HG03469 (cell line): ENCODE results near the gene RNF123.
A peak's percentile ranks its signal among the peaks of the same experiment; 100 is the strongest.

Experiments
- ATAC-seq: cut with Tn5 transposase; IDR thresholded peaks from one replicate; pipeline ENCODE4 v1.9.1; 2021; ENCODE audit warnings: mild to moderate bottlenecking, moderate library complexity, moderate number of reproducible peaks; ENCODE audit not compliant: unreplicated experiment

Gene RNF123

GRCh38 chr3:49657208-49657915 is 32.0 kb upstream of the RNF123 start:
- ATAC-seq, result no peak

- ATAC-seq, result no peak
Observed at GRCh38 chr3:49658711-49659110, 30.6 kb upstream of the RNF123 start.

GRCh38 chr3:49659756-49660155 is 29.6 kb upstream of the RNF123 start:
- no peak for ATAC-seq

- no peak for ATAC-seq
Observed at GRCh38 chr3:49661281-49661680, 28.1 kb upstream of the RNF123 start.

- no peak for ATAC-seq
Observed at GRCh38 chr3:49662021-49662420, 27.3 kb upstream of the RNF123 start.

GRCh38 chr3:49662720-49663413 is 26.5 kb upstream of the RNF123 start:
- no peak for ATAC-seq

- ATAC-seq, result no peak
Observed at GRCh38 chr3:49663831-49664230, 25.5 kb upstream of the RNF123 start.

- ATAC-seq, result no peak
Observed at GRCh38 chr3:49664300-49664699, 25.1 kb upstream of the RNF123 start.

GRCh38 chr3:49665822-49666519 is 23.4 kb upstream of the RNF123 start:
- ATAC-seq, result no peak

GRCh38 chr3:49666592-49666991 is 22.8 kb upstream of the RNF123 start:
- ATAC-seq, result no peak

GRCh38 chr3:49667701-49668413 is 21.5 kb upstream of the RNF123 start:
- no peak for ATAC-seq

GRCh38 chr3:49668414-49668797 is 21.0 kb upstream of the RNF123 start:
- ATAC-seq, result no peak

GRCh38 chr3:49668861-49669260 is 20.5 kb upstream of the RNF123 start:
- ATAC-seq, result no peak

- no peak for ATAC-seq
Observed at GRCh38 chr3:49669352-49669751, 20.0 kb upstream of the RNF123 start.

- no peak for ATAC-seq
Observed at GRCh38 chr3:49670940-49671290, 18.4 kb upstream of the RNF123 start.

GRCh38 chr3:49671291-49672288 is 17.8 kb upstream of the RNF123 start:
- no peak for ATAC-seq

- ATAC-seq, result no peak
Observed at GRCh38 chr3:49673121-49673714, 16.1 kb upstream of the RNF123 start.

- ATAC-seq, result peak; percentile 57
Observed at GRCh38 chr3:49673715-49674496, 15.5 kb upstream of the RNF123 start, which contains the start of gene APEH. TSS of gene APEH (plus strand) at chr3:49674351. CDS start at chr3:49674402, 51 bp downstream.

GRCh38 chr3:49674497-49674983 is 14.8 kb upstream of the RNF123 start:
- ATAC-seq, result peak; percentile 23
